GM12892 (cell line): ENCODE results near the gene LAMA5.

Source experiments
- POLR2A ChIP-seq: IDR thresholded peaks from 2 replicates; pipeline ENCODE4 v1.6.1; 2011; ENCODE audit warnings: low read depth, low read length, control low read depth
- POLR2AphosphoS5 ChIP-seq: IDR thresholded peaks from 2 replicates; pipeline ENCODE4 v1.6.1; 2011; ENCODE audit warnings: low read depth, low read length, control low read depth

DNA sequence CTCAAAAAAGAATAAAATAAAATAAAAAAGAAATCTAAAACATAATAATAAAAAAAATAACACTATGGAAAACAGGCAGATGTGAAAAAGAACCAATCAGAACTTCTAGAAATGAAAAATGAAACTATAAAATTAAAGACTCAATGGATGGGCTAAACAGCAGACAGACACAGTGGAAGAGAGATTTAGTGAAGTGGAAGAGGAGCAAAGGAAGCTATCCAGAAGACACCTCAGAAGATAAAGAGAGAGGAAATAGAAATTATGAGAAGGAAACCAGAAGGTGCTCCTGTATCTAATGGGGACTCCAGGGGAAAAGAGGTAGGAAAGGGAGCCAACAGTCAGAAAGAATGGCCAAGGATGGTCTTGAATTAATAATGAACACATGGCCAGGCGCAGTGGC lies 18.5 kb downstream of the LAMA5 start:
- no peak for TF ChIP-seq POLR2A
- TF ChIP-seq POLR2AphosphoS5, result no peak
